ENCODE measurements around the gene GARRE1. TPM values are rescaled to one million over a fixed set of nuclear protein-coding genes. Genes with fewer than 3 reads are reported as not detected.
"Not testable (repeated sequence)": the region's sequence is repeated elsewhere in the genome, so short reads cannot be mapped to it uniquely, and the experiment has no call there.

Gene GARRE1
- 29.5 and 33.5 TPM in 2 replicates for total RNA-seq
- long read RNA-seq, partial matches to known transcripts = 13 of 18 reads
- long read RNA-seq, other reads (novel, unspliced or antisense) = 5 of 18 reads

- Mint-ChIP-seq H3K27ac (ENCODE audit: unreplicated experiment) (peak within 1 kb of the TSS; percentile 96), H3K36me3 (ENCODE audit: unreplicated experiment) (peaks cover 2% of the 10 kb centered on the region), H3K27me3 (ENCODE audit: unreplicated experiment) (no peaks in the 10 kb centered on the region), H3K4me1 (ENCODE audit: unreplicated experiment) (peaks cover 30% of the 10 kb centered on the region), H3K4me3 (ENCODE audit: unreplicated experiment) (peak within 1 kb of the TSS; percentile 91), H3K9me3 (ENCODE audit: unreplicated experiment) (no peaks in the 10 kb centered on the region)
- peak; percentile 91 for DNase-seq (ENCODE audit: extremely low spot score, unreplicated experiment)
- no peak for TF ChIP-seq CTCF (IDR thresholded peaks at IDR 0.05)
Measured at GRCh38 chr19:34254046-34254697, at the start of gene GARRE1. TSS of gene GARRE1 (plus strand) at chr19:34254554. CDS start at chr19:34300474, 45,920 bp downstream.

GRCh38 chr19:34205324-34205723 is 49.0 kb upstream of the GARRE1 start:
- H3K36me3 Mint-ChIP-seq (ENCODE audit: unreplicated experiment) = peaks cover 32% of the 10 kb centered on the region
- DNase-seq (ENCODE audit: extremely low spot score, unreplicated experiment); H3K4me3 Mint-ChIP-seq (ENCODE audit: unreplicated experiment); H3K27ac Mint-ChIP-seq (ENCODE audit: unreplicated experiment); H3K4me1 Mint-ChIP-seq (ENCODE audit: unreplicated experiment); H3K9me3 Mint-ChIP-seq (ENCODE audit: unreplicated experiment); H3K27me3 Mint-ChIP-seq (ENCODE audit: unreplicated experiment): not testable (repeated sequence)

- no peak for DNase-seq (ENCODE audit: extremely low spot score, unreplicated experiment)
- no peaks in the 10 kb centered on the region for H3K9me3 Mint-ChIP-seq (ENCODE audit: unreplicated experiment)
- H3K4me3 Mint-ChIP-seq (ENCODE audit: unreplicated experiment) = no peak overlapping the region
- no peaks in the 10 kb centered on the region for H3K4me1 Mint-ChIP-seq (ENCODE audit: unreplicated experiment)
- H3K27ac Mint-ChIP-seq (ENCODE audit: unreplicated experiment) = no peak overlapping the region
- TF ChIP-seq CTCF (IDR thresholded peaks at IDR 0.05) = no peak
- no peaks in the 10 kb centered on the region for H3K27me3 Mint-ChIP-seq (ENCODE audit: unreplicated experiment)
- peaks cover 33% of the 10 kb centered on the region for H3K36me3 Mint-ChIP-seq (ENCODE audit: unreplicated experiment)
Measured at GRCh38 chr19:34208291-34208884, 46.0 kb upstream of the GARRE1 start.

GRCh38 chr19:34209726-34210125 is 44.6 kb upstream of the GARRE1 start:
- Mint-ChIP-seq H3K4me3 (ENCODE audit: unreplicated experiment) (no peak overlapping the region), H3K36me3 (ENCODE audit: unreplicated experiment) (peaks cover 29% of the 10 kb centered on the region), H3K27ac (ENCODE audit: unreplicated experiment) (no peak overlapping the region), H3K27me3 (ENCODE audit: unreplicated experiment) (no peaks in the 10 kb centered on the region), H3K4me1 (ENCODE audit: unreplicated experiment) (no peaks in the 10 kb centered on the region), H3K9me3 (ENCODE audit: unreplicated experiment) (no peaks in the 10 kb centered on the region)
- no peak for TF ChIP-seq CTCF (IDR thresholded peaks at IDR 0.05)
- DNase-seq (ENCODE audit: extremely low spot score, unreplicated experiment) = no peak

GRCh38 chr19:34213283-34213682 is 41.1 kb upstream of the GARRE1 start:
- Mint-ChIP-seq H3K4me1 (ENCODE audit: unreplicated experiment) (peaks cover 14% of the 10 kb centered on the region), H3K27ac (ENCODE audit: unreplicated experiment) (no peak overlapping the region), H3K9me3 (ENCODE audit: unreplicated experiment) (no peaks in the 10 kb centered on the region), H3K4me3 (ENCODE audit: unreplicated experiment) (no peak overlapping the region), H3K27me3 (ENCODE audit: unreplicated experiment) (no peaks in the 10 kb centered on the region), H3K36me3 (ENCODE audit: unreplicated experiment) (peaks cover 23% of the 10 kb centered on the region)
- TF ChIP-seq CTCF (IDR thresholded peaks at IDR 0.05) = no peak
- no peak for DNase-seq (ENCODE audit: extremely low spot score, unreplicated experiment)
